ENCODE measurements around the gene MSI2. TPM values are rescaled to one million over a fixed set of nuclear protein-coding genes. Genes with fewer than 3 reads are reported as not detected.

MSI2 gene
- total RNA-seq, 2 experiments from 2014 or later, result 38.8 to 39.0 TPM

GRCh38 chr17:57553526-57553925 lies 297.2 kb downstream of the MSI2 start:
- CTCF ChIA-PET, result interaction anchor here (0.8 to 1.2 kb wide), 5 partner anchors 30 to 432 kb away, joined by 3 to 6 read pairs (median 3); no protein-coding TSS in a partner anchor
- Mint-ChIP-seq H3K4me1 (ENCODE audit: low read depth) (peaks cover 30% of the 10 kb centered on the region), H3K27ac (no peak overlapping the region), H3K27me3 (ENCODE audit: low read depth) (no peaks in the 10 kb centered on the region), H3K4me3 (no peak overlapping the region), H3K36me3 (ENCODE audit: low read depth) (no peaks in the 10 kb centered on the region), H3K9me3 (no peaks in the 10 kb centered on the region)
- no peak for DNase-seq
- intact Hi-C loops (cut with micrococcal nuclease), result no loop called here

- CTCF ChIA-PET, result interaction anchor here (0.8 to 0.9 kb wide), 2 partner anchors 310 to 432 kb away, joined by 3 read pairs; no protein-coding TSS in a partner anchor
- Mint-ChIP-seq H3K27ac (no peak overlapping the region), H3K27me3 (ENCODE audit: low read depth) (no peaks in the 10 kb centered on the region), H3K4me1 (ENCODE audit: low read depth) (peaks cover 30% of the 10 kb centered on the region), H3K9me3 (no peaks in the 10 kb centered on the region), H3K4me3 (no peak overlapping the region), H3K36me3 (ENCODE audit: low read depth) (no peaks in the 10 kb centered on the region)
- intact Hi-C loops (cut with micrococcal nuclease), result no loop called here
- DNase-seq, result no peak
Measured at GRCh38 chr17:57553991-57554825, 297.9 kb downstream of the MSI2 start.

- no peaks in the 10 kb centered on the region for H3K9me3 Mint-ChIP-seq
Measured at GRCh38 chr17:57554826-57555635, 298.7 kb downstream of the MSI2 start.

DNA sequence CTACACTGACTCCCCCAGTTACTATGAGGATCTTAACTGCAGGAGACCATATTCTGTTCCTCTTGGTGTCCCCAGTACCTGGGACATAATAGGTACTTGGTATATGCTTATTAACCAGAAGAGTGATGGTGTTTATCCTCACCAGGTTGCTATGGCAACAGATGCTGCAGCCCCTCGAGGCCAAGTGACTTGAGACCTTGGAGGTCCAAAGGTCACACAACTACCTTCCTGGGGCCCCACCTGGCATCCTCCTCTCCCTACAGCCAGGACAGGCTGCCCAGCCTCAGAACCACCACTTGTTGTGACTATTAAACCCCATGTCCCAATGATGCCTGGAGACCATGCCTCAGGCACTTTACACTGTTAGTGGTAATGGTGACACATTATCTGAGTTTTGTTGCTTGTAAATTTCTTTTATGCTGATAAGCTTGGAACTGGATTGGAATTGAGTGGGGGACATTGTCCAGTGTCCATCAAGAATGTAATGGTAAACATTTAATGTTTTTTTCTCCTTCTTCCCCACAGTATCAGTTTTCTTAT lies 299.4 kb downstream of the MSI2 start:
- no peaks in the 10 kb centered on the region for H3K9me3 Mint-ChIP-seq
- peaks cover 23% of the 10 kb centered on the region for H3K4me1 Mint-ChIP-seq (ENCODE audit: low read depth)
- DNase-seq, result no peak
- no peaks in the 10 kb centered on the region for H3K36me3 Mint-ChIP-seq (ENCODE audit: low read depth)
- H3K4me3 Mint-ChIP-seq, result no peak overlapping the region
- no peaks in the 10 kb centered on the region for H3K27me3 Mint-ChIP-seq (ENCODE audit: low read depth)
- intact Hi-C loops (cut with micrococcal nuclease), result no loop called here
- H3K27ac Mint-ChIP-seq, result no peak overlapping the region
- CTCF ChIA-PET, result no interaction called here

More at GRCh38 chr17:57554826-57555635, 298.7 kb downstream of the MSI2 start:
- Mint-ChIP-seq H3K27ac (no peak overlapping the region), H3K27me3 (ENCODE audit: low read depth) (no peaks in the 10 kb centered on the region), H3K4me1 (ENCODE audit: low read depth) (peaks cover 26% of the 10 kb centered on the region), H3K4me3 (no peak overlapping the region), H3K36me3 (ENCODE audit: low read depth) (no peaks in the 10 kb centered on the region)
- no peak for DNase-seq
- CTCF ChIA-PET, result no interaction called here
- intact Hi-C loops (cut with micrococcal nuclease), result no loop called here

GRCh38 chr17:57556320-57556719 lies 300.0 kb downstream of the MSI2 start:
- DNase-seq, result no peak
- no peak overlapping the region for H3K4me3 Mint-ChIP-seq
- H3K36me3 Mint-ChIP-seq (ENCODE audit: low read depth), result no peaks in the 10 kb centered on the region
- H3K9me3 Mint-ChIP-seq, result no peaks in the 10 kb centered on the region
- no peak overlapping the region for H3K27ac Mint-ChIP-seq
- H3K27me3 Mint-ChIP-seq (ENCODE audit: low read depth), result no peaks in the 10 kb centered on the region
- intact Hi-C loops (cut with micrococcal nuclease), result no loop called here
- H3K4me1 Mint-ChIP-seq (ENCODE audit: low read depth), result peaks cover 18% of the 10 kb centered on the region
- CTCF ChIA-PET, result no interaction called here

DNA sequence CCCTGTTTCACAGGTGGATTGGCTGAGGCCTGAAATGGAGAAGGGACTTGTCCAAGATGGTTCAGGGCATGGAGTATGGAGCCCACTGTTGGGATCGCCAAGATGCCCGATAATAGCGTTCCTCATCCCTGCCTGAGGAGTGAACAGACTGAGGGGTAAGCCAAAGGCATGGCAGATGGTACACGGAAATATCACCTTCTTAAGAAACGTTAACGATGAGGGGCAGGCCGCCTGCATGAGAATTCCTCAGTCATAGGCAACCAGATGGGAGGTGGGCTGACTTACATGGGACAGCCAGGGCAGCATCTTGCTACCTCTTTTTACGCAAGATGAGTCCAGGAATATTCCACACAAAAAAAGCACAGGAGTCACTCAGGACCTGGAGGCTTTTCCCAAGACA lies 300.7 kb downstream of the MSI2 start:
- Mint-ChIP-seq H3K9me3 (no peaks in the 10 kb centered on the region), H3K27me3 (ENCODE audit: low read depth) (no peaks in the 10 kb centered on the region), H3K27ac (no peak overlapping the region), H3K4me1 (ENCODE audit: low read depth) (peaks cover 12% of the 10 kb centered on the region), H3K36me3 (ENCODE audit: low read depth) (no peaks in the 10 kb centered on the region), H3K4me3 (no peak overlapping the region)
- intact Hi-C loops (cut with micrococcal nuclease), result no loop called here
- DNase-seq, result no peak
- CTCF ChIA-PET, result no interaction called here

DNA sequence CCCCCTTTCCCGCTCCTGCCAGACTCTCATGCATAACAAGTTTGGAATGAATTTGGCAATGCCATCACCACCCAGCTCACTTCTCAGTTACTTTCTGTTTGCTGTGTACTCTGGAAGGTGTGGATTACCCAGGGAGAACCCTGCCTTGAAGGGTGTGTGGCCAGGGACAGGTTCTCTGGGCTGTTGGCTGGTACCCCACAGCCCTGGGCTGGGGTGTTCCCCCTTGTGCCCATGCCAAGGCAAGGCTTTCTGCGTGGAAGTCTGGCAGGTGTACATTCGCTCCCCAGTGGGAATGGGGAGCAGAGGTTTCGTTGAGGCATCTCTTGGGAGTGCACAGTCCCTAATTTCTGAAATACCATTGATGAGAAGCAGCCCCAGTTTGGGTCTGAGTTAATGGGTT lies 301.1 kb downstream of the MSI2 start:
- peaks cover 10% of the 10 kb centered on the region for H3K4me1 Mint-ChIP-seq (ENCODE audit: low read depth)
- no peaks in the 10 kb centered on the region for H3K27me3 Mint-ChIP-seq (ENCODE audit: low read depth)
- H3K27ac Mint-ChIP-seq, result no peak overlapping the region
- no peak overlapping the region for H3K4me3 Mint-ChIP-seq
- intact Hi-C loops (cut with micrococcal nuclease), result no loop called here
- no peaks in the 10 kb centered on the region for H3K9me3 Mint-ChIP-seq
- no peak for DNase-seq
- CTCF ChIA-PET, result no interaction called here
- no peaks in the 10 kb centered on the region for H3K36me3 Mint-ChIP-seq (ENCODE audit: low read depth)

GRCh38 chr17:57557834-57558681 lies 301.7 kb downstream of the MSI2 start:
- Mint-ChIP-seq H3K4me1 (ENCODE audit: low read depth) (peaks cover 3% of the 10 kb centered on the region), H3K36me3 (ENCODE audit: low read depth) (no peaks in the 10 kb centered on the region), H3K4me3 (no peak overlapping the region), H3K27me3 (ENCODE audit: low read depth) (no peaks in the 10 kb centered on the region), H3K9me3 (no peaks in the 10 kb centered on the region), H3K27ac (no peak overlapping the region)
- no peak for DNase-seq
- CTCF ChIA-PET, result no interaction called here
- intact Hi-C loops (cut with micrococcal nuclease), result no loop called here

DNA sequence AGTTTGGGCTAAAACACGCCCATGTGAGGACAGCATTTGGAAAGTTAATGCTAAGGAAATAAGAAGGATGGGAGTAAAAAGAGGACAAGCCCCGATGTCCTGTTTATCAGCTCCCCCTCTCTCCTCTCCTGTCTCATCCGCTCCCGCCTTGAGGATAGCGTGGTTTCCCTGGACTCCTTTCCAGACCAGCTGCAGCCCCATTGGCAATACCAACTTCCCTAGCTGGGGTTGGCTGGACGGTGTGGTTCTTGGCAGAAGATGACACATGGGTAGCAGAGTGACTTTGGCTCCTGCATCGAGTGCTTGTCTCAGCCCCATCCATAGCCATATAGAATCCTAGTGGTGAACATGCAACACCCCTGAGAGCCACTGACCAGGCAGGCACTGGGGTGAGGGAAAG lies 302.9 kb downstream of the MSI2 start:
- no peak for DNase-seq
- H3K27me3 Mint-ChIP-seq (ENCODE audit: low read depth), result no peaks in the 10 kb centered on the region
- intact Hi-C loops (cut with micrococcal nuclease), result no loop called here
- H3K9me3 Mint-ChIP-seq, result no peaks in the 10 kb centered on the region
- no peaks in the 10 kb centered on the region for H3K36me3 Mint-ChIP-seq (ENCODE audit: low read depth)
- H3K4me1 Mint-ChIP-seq (ENCODE audit: low read depth), result no peaks in the 10 kb centered on the region
- CTCF ChIA-PET, result no interaction called here
- H3K27ac Mint-ChIP-seq, result no peak overlapping the region
- H3K4me3 Mint-ChIP-seq, result no peak overlapping the region

GRCh38 chr17:57559634-57560318 lies 303.5 kb downstream of the MSI2 start:
- CTCF ChIA-PET, result no interaction called here
- Mint-ChIP-seq H3K36me3 (ENCODE audit: low read depth) (no peaks in the 10 kb centered on the region), H3K9me3 (no peaks in the 10 kb centered on the region), H3K27ac (no peak overlapping the region), H3K4me3 (no peak overlapping the region), H3K4me1 (ENCODE audit: low read depth) (no peaks in the 10 kb centered on the region), H3K27me3 (ENCODE audit: low read depth) (no peaks in the 10 kb centered on the region)
- DNase-seq, result no peak
- intact Hi-C loops (cut with micrococcal nuclease), result no loop called here

DNA sequence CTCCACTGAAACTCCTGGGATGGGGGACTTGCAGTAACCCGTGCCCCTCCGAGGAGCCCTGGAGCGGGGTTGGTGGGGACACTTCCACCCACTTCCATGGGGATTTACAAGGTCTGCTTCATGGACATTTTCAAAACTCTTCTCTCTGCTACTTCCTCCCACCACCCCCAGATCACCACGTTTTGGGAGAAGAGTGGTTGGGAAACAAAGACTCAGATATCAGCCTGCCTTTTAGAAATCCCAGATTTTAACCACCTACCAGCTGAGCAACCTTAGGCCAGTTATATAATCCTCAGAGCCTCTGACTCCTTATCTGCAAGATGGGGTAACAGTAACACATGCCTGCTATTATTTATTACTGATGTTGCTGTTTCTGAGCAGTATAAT lies 304.0 kb downstream of the MSI2 start:
- H3K27me3 Mint-ChIP-seq (ENCODE audit: low read depth), result no peaks in the 10 kb centered on the region
- H3K27ac Mint-ChIP-seq, result no peak overlapping the region
- no peak for DNase-seq
- H3K36me3 Mint-ChIP-seq (ENCODE audit: low read depth), result no peaks in the 10 kb centered on the region
- no peaks in the 10 kb centered on the region for H3K9me3 Mint-ChIP-seq
- CTCF ChIA-PET, result no interaction called here
- intact Hi-C loops (cut with micrococcal nuclease), result no loop called here
- H3K4me3 Mint-ChIP-seq, result no peak overlapping the region
- H3K4me1 Mint-ChIP-seq (ENCODE audit: low read depth), result no peaks in the 10 kb centered on the region

Data from activated naive CD4-positive, alpha-beta T cell treated with anti-CD3 and anti-CD28 coated beads for 36 hours (primary cell).